ENCODE results near the gene PRR7. TPM values are rescaled to one million over a fixed set of nuclear protein-coding genes. Genes with fewer than 3 reads are reported as not detected.
"Not testable (repeated sequence)": the region's sequence is repeated elsewhere in the genome, so short reads cannot be mapped to it uniquely, and the experiment has no call there.

The PRR7 gene
- polyA plus RNA-seq, 4 donors, result 0.86 to 3.7 (median 2.0) TPM

GRCh38 chr5:177404641-177405179 is 41.9 kb upstream of the PRR7 start:
- 33 to 44% (median 42%) methylated on average over 14 to 16 of the region's 16 CpGs for WGBS, 3 donors
- peak overlapping the region in 1 of 3 donors; percentile 15 for H3K27ac ChIP-seq (ENCODE audit: low read depth in 1 of 3, low read length in 2 of 3)
- H3K27me3 ChIP-seq (ENCODE audit: control insufficient read depth in 3 of 3, insufficient read depth in 3 of 3, low read length in 3 of 3), result peaks cover 0 to 64% (median 0%) of the 10 kb centered on the region in 3 donors
- FAIRE-seq, result no peak
- H3K4me1 ChIP-seq (ENCODE audit: control insufficient read depth in 3 of 3, insufficient read depth in 2 of 3, low read depth in 1 of 3, low read length in 2 of 3), result peaks cover 0 to 36% (median 2%) of the 10 kb centered on the region in 3 donors
- no peaks in the 10 kb centered on the region for H3K9me3 ChIP-seq (ENCODE audit: control insufficient read depth in 2 of 2, insufficient read depth in 1 of 2, low read depth in 1 of 2, low read length in 1 of 2)
- no peaks in the 10 kb centered on the region for H3K36me3 ChIP-seq (ENCODE audit: control insufficient read depth in 3 of 3, insufficient read depth in 2 of 3, low read depth in 1 of 3, low read length in 3 of 3)
- no peak for DNase-seq
- H3K4me3 ChIP-seq (ENCODE audit: low read depth in 1 of 3, low read length in 3 of 3), result peak overlapping the region in 2 of 3 donors; percentile 43 to 73

DNA sequence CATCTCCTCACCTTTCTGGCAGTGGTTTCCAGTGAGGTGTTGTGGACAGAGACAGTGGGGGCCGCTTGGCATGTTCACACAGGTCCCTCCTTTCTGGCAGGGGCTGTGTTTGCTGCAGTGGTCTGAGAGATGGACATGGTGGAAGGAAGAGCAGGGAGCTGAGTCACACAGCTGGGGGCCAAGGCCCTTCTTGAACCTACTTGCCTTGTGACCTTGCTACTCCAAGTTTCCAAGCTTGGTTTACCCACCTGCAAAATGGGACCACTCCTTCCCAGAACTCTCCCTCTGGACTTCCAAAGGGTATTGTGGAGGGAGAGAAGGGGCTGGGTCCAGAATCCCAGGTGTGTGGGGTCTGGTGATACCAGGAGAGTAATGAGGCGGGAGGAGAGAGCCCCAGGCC is 41.3 kb upstream of the PRR7 start:
- DNase-seq, result no peak
- H3K4me1 ChIP-seq (ENCODE audit: control insufficient read depth in 3 of 3, insufficient read depth in 2 of 3, low read depth in 1 of 3, low read length in 2 of 3), result peaks cover 0 to 32% (median 2%) of the 10 kb centered on the region in 3 donors
- H3K9me3 ChIP-seq (ENCODE audit: control insufficient read depth in 2 of 2, insufficient read depth in 1 of 2, low read depth in 1 of 2, low read length in 1 of 2), result no peaks in the 10 kb centered on the region
- H3K4me3 ChIP-seq (ENCODE audit: low read depth in 1 of 3, low read length in 3 of 3), result no peak overlapping the region
- no peak for FAIRE-seq
- peaks cover 0 to 58% (median 0%) of the 10 kb centered on the region in 3 donors for H3K27me3 ChIP-seq (ENCODE audit: control insufficient read depth in 3 of 3, insufficient read depth in 3 of 3, low read length in 3 of 3)
- WGBS, 3 donors, result 86 to 94% (median 94%) methylated on average over 2 of the region's 2 CpGs
- H3K36me3 ChIP-seq (ENCODE audit: control insufficient read depth in 3 of 3, insufficient read depth in 2 of 3, low read depth in 1 of 3, low read length in 3 of 3), result no peaks in the 10 kb centered on the region
- H3K27ac ChIP-seq (ENCODE audit: low read depth in 1 of 3, low read length in 2 of 3), result no peak overlapping the region

- DNase-seq (no peak), FAIRE-seq (no peak)
- Histone ChIP-seq H3K9me3 (ENCODE audit: control insufficient read depth in 2 of 2, insufficient read depth in 1 of 2, low read depth in 1 of 2, low read length in 1 of 2) (no peaks in the 10 kb centered on the region), H3K36me3 (ENCODE audit: control insufficient read depth in 3 of 3, insufficient read depth in 2 of 3, low read depth in 1 of 3, low read length in 3 of 3) (no peaks in the 10 kb centered on the region), H3K27ac (ENCODE audit: low read depth in 1 of 3, low read length in 2 of 3) (no peak overlapping the region), H3K4me1 (ENCODE audit: control insufficient read depth in 3 of 3, insufficient read depth in 2 of 3, low read depth in 1 of 3, low read length in 2 of 3) (peaks cover 0 to 29% (median 2%) of the 10 kb centered on the region in 3 donors), H3K27me3 (ENCODE audit: control insufficient read depth in 3 of 3, insufficient read depth in 3 of 3, low read length in 3 of 3) (peaks cover 0 to 53% (median 0%) of the 10 kb centered on the region in 3 donors), H3K4me3 (ENCODE audit: low read depth in 1 of 3, low read length in 3 of 3) (no peak overlapping the region)
- WGBS, 3 donors, result 72 to 87% (median 73%) methylated on average over 5 of the region's 5 CpGs
Measured at GRCh38 chr5:177405805-177406204, 40.8 kb upstream of the PRR7 start.

DNA sequence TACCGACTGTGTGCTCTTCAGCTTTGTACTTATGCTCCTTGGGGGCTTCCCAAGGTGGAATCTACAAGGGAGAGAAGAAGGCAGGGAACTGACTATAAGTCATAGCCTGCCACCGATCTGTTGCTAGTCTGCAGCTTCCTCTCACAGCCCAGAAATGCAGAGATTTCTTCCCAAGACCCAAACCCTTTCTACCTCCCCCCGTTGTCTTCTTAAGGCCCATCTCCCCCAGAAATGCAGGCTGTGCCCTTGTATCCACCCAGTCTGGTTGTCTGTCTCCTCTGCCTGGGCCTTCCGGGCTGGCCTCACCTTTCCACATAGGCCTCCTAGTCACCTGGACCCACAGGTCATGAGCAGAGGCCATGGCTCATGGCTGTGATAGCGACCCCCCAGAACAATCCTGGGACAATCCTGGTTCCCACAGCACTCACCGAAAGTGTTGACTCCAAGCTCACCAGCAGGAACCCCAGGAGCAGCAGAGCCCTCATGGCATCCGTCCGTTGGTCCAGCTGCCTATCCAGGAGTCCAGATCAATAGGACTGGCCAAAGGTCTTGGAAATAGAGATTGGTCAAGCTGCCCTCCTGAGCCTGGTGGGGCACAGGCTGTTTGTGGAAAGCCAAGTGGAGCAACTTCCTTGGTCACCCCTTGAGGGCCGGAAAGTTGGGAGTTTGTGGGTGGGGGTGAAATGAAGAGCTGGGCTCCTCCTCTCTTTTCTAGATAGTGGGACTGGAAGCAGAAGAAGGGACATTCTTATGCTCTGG is 37.4 kb upstream of the PRR7 start, which contains the start of gene F12:
F12 (minus strand) TSS at position 522 of the 759 bp plus-strand sequence; CDS start at position 485, 37 bp downstream.
- no peaks in the 10 kb centered on the region for H3K36me3 ChIP-seq (ENCODE audit: control insufficient read depth in 3 of 3, insufficient read depth in 2 of 3, low read depth in 1 of 3, low read length in 3 of 3)
- no peaks in the 10 kb centered on the region for H3K9me3 ChIP-seq (ENCODE audit: control insufficient read depth in 2 of 2, insufficient read depth in 1 of 2, low read depth in 1 of 2, low read length in 1 of 2)
- DNase-seq (no peak), FAIRE-seq (no peak)
- H3K27me3 ChIP-seq (ENCODE audit: control insufficient read depth in 3 of 3, insufficient read depth in 3 of 3, low read length in 3 of 3), result peaks cover 0 to 19% (median 0%) of the 10 kb centered on the region in 3 donors
- no peak within 1 kb of the TSS for H3K27ac ChIP-seq (ENCODE audit: low read depth in 1 of 3, low read length in 2 of 3)
- H3K4me1 ChIP-seq (ENCODE audit: control insufficient read depth in 3 of 3, insufficient read depth in 2 of 3, low read depth in 1 of 3, low read length in 2 of 3), result peaks cover 0 to 15% (median 2%) of the 10 kb centered on the region in 3 donors
- no peak within 1 kb of the TSS for H3K4me3 ChIP-seq (ENCODE audit: low read depth in 1 of 3, low read length in 3 of 3)
- 87 to 91% (median 90%) methylated on average over 9 of the region's 9 CpGs for WGBS, 3 donors

DNA sequence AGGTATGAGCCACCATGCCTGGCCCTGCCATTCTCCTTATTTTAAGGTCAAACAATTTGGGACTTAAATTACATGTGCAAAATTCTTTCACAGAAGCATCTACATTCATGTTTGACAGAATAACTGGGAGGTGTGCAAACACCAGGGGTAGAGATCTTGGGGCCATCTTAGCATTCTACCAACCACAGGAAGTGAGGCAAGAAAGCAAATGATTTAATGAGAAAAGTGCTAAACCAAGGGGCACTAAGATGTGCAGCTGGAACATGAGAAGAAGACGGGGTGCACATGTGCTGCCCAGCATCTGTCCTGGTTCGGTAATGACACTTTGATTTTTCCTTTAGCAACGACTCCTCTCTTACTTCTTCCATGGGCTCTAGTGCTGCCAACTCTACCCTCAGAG is 36.0 kb upstream of the PRR7 start:
- no peak overlapping the region for H3K4me3 ChIP-seq (ENCODE audit: low read depth in 1 of 3, low read length in 3 of 3)
- no peaks in the 10 kb centered on the region for H3K9me3 ChIP-seq (ENCODE audit: control insufficient read depth in 2 of 2, insufficient read depth in 1 of 2, low read depth in 1 of 2, low read length in 1 of 2)
- peaks cover 0 to 9% (median 0%) of the 10 kb centered on the region in 3 donors for H3K4me1 ChIP-seq (ENCODE audit: control insufficient read depth in 3 of 3, insufficient read depth in 2 of 3, low read depth in 1 of 3, low read length in 2 of 3)
- DNase-seq (no peak), FAIRE-seq (no peak)
- peaks cover 0 to 6% (median 0%) of the 10 kb centered on the region in 3 donors for H3K27me3 ChIP-seq (ENCODE audit: control insufficient read depth in 3 of 3, insufficient read depth in 3 of 3, low read length in 3 of 3)
- H3K27ac ChIP-seq (ENCODE audit: low read depth in 1 of 3, low read length in 2 of 3), result no peak overlapping the region
- WGBS, 3 donors, result 77 to 98% (median 81%) methylated on average over 3 of the region's 3 CpGs
- no peaks in the 10 kb centered on the region for H3K36me3 ChIP-seq (ENCODE audit: control insufficient read depth in 3 of 3, insufficient read depth in 2 of 3, low read depth in 1 of 3, low read length in 3 of 3)

- H3K27ac ChIP-seq (ENCODE audit: low read depth in 1 of 3, low read length in 2 of 3), result peak overlapping the region; percentile 53 to 89 (median 79)
Measured at GRCh38 chr5:177412603-177413233, 33.9 kb upstream of the PRR7 start.

DNA sequence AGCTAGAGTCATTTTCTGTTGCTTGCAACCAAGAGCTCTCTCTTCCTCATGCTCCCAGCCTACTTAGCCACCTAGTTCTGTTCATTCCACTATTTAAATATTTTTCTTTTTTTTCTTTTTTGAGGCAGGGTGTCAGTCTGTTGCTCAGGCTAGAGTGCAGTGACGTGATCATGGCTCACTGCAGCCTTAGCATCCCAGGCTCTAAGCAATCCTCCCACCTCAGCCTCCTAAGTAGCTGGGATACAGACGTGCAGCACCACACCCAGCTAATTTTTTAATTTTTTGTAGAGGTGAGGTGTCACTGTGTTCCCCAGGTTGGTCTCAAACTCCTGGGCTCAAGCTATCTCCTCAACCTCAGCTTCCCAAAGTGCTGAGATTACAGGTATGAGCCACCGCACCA is 32.1 kb upstream of the PRR7 start:
- H3K27ac ChIP-seq (ENCODE audit: low read depth in 1 of 3, low read length in 2 of 3), result no peak overlapping the region
- WGBS, 3 donors, result 77 to 90% (median 88%) methylated on average over 3 of the region's 3 CpGs
- H3K9me3 ChIP-seq (ENCODE audit: control insufficient read depth in 2 of 2, insufficient read depth in 1 of 2, low read depth in 1 of 2, low read length in 1 of 2), result no peaks in the 10 kb centered on the region
- FAIRE-seq (no peak), DNase-seq (no peak)
- no peaks in the 10 kb centered on the region for H3K27me3 ChIP-seq (ENCODE audit: control insufficient read depth in 3 of 3, insufficient read depth in 3 of 3, low read length in 3 of 3)
- H3K4me3 ChIP-seq (ENCODE audit: low read depth in 1 of 3, low read length in 3 of 3), result no peak overlapping the region
- no peaks in the 10 kb centered on the region for H3K36me3 ChIP-seq (ENCODE audit: control insufficient read depth in 3 of 3, insufficient read depth in 2 of 3, low read depth in 1 of 3, low read length in 3 of 3)
- H3K4me1 ChIP-seq (ENCODE audit: control insufficient read depth in 3 of 3, insufficient read depth in 2 of 3, low read depth in 1 of 3, low read length in 2 of 3), result peaks cover 0 to 9% (median 4%) of the 10 kb centered on the region in 3 donors

More at GRCh38 chr5:177412603-177413233, 33.9 kb upstream of the PRR7 start:
- H3K36me3 ChIP-seq (ENCODE audit: control insufficient read depth in 3 of 3, insufficient read depth in 2 of 3, low read depth in 1 of 3, low read length in 3 of 3), result no peaks in the 10 kb centered on the region
- peak; percentile 41 for FAIRE-seq
- WGBS, 3 donors, result 15 to 52% (median 30%) methylated on average over 8 of the region's 8 CpGs
- H3K4me3 ChIP-seq (ENCODE audit: low read depth in 1 of 3, low read length in 3 of 3), result peak overlapping the region in 1 of 3 donors; percentile 50
- no peaks in the 10 kb centered on the region for H3K9me3 ChIP-seq (ENCODE audit: control insufficient read depth in 2 of 2, insufficient read depth in 1 of 2, low read depth in 1 of 2, low read length in 1 of 2)
- peak; percentile 79 to 91 for DNase-seq
- H3K27me3 ChIP-seq (ENCODE audit: control insufficient read depth in 3 of 3, insufficient read depth in 3 of 3, low read length in 3 of 3), result no peaks in the 10 kb centered on the region
- H3K4me1 ChIP-seq (ENCODE audit: control insufficient read depth in 3 of 3, insufficient read depth in 2 of 3, low read depth in 1 of 3, low read length in 2 of 3), result peaks cover 0 to 9% (median 4%) of the 10 kb centered on the region in 3 donors

- 85 to 88% (median 86%) methylated on average over 6 of the region's 6 CpGs for WGBS, 3 donors
- DNase-seq; H3K4me1 ChIP-seq (ENCODE audit: control insufficient read depth in 3 of 3, insufficient read depth in 2 of 3, low read depth in 1 of 3, low read length in 2 of 3); H3K4me3 ChIP-seq (ENCODE audit: low read depth in 1 of 3, low read length in 3 of 3); H3K27me3 ChIP-seq (ENCODE audit: control insufficient read depth in 3 of 3, insufficient read depth in 3 of 3, low read length in 3 of 3); FAIRE-seq; H3K9me3 ChIP-seq (ENCODE audit: control insufficient read depth in 2 of 2, insufficient read depth in 1 of 2, low read depth in 1 of 2, low read length in 1 of 2); H3K27ac ChIP-seq (ENCODE audit: low read depth in 1 of 3, low read length in 2 of 3); H3K36me3 ChIP-seq (ENCODE audit: control insufficient read depth in 3 of 3, insufficient read depth in 2 of 3, low read depth in 1 of 3, low read length in 3 of 3): not testable (repeated sequence)
Measured at GRCh38 chr5:177417081-177417480, 29.5 kb upstream of the PRR7 start.

Data from small intestine (tissue), 7 donors.